Loucy (cell line): ENCODE results near the gene TRAF3IP1.

ENCODE experiments used
- CTCF ChIP-seq: fragments of 200-600 bp; sonication (generic); conservative IDR thresholded peaks from 2 replicates; pipeline ENCODE4 v1.5.1; 2014; ENCODE audit warnings: mild to moderate bottlenecking, antibody characterized with exemption, low read length
- EZH2phosphoT487 ChIP-seq: fragments of 200-600 bp; IDR thresholded peaks from 2 replicates; pipeline ENCODE4 v1.6.1; 2018; ENCODE audit warnings: antibody characterized with exemption, mild to moderate bottlenecking, moderate library complexity, borderline replicate concordance

- TF ChIP-seq CTCF (no peak), EZH2phosphoT487 (no peak)
These were observed 107.3 kb downstream of the TRAF3IP1 start for GRCh38 chr2:238427435-238428162.
